ENCODE measurements around the gene HPX.
"Not testable (repeated sequence)": the region's sequence is repeated elsewhere in the genome, so short reads cannot be mapped to it uniquely, and the experiment has no call there.

The HPX gene

DNA sequence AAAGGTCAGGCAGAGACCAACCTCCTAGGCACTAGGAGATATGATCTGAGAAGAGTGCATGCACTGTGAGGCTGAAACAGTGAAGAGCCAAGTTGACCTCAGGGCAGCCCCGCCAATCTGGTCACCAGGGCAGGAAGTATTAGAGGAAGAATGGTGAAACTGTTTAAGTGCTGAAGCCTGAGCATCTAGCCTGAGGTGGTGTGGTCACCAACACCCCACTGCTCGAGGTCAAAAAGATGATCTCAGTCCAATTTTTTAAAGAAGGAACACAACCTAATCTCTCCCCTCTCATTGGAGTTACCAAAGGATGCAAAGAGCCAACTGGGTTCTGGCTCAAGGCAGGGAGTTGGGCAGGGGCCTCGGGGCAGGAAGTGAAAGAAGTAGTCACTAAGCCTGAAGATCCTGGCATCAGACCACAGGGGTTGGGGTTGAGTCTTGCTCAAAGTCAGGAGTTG is 25.9 kb downstream of the HPX start:
- no peak for FAIRE-seq

DNA sequence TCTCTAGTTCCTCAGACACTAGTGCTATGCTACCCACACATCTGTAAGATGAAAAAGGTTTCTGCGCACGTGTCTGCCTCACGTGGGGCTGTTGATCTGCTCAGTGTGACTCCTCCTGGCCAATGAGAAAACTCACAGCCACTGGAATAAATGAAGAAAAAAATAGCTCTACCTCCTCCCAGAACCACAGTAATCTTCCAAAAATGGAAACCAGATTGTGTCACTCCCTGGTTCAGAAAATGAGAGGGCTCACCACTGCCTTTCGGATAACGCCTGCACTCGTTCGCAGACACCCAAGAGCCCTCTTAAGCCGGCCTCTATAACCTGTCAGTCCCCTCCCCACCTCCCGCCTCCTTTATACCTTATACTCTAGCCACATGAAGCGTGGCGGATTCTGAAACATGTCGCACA is 27.0 kb downstream of the HPX start:
- FAIRE-seq = no peak

DNA sequence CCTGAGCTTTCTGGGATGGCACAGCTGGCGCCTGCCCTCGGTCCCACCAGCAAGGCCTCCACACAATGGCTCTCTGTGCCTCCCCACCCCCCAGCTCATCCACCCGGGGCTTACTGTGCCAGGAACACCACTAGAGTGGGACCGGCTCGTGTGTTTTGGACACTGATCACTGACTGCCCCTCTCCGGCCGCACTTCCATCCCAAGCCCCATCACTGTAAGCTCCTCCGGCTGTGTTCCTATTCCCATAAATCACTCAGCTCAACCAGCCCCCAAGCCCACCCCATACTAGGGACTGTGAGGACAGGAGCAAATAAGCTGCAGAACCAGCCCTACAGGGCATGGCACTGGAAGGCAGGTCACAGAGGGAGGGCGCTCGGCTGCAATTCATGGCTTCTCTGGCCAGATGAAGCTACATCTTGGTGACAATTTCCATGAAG is 29.2 kb downstream of the HPX start:
- no peak for FAIRE-seq

GRCh38 chr11:6410695-6411430 is 29.9 kb downstream of the HPX start:
- FAIRE-seq = no peak

DNA sequence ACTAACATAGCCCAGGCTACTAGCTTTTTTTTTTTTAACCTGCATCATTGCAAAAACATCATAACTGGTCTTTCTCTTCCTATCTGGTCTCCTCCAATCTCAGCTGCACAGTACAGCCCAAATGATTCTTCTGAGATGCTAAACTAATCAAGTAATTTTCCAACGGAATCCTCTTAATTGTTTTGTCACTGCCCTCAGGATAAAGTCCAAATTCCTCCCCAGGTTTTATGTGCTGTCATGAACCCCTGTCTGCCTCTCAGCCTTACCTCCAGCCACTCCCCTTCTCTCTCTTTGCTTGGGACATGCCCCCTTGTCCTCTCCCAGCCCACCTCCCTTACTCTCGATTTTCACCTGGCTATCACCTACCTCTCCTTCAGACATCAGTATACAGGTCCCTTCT is 34.4 kb downstream of the HPX start:
- FAIRE-seq = no peak

DNA sequence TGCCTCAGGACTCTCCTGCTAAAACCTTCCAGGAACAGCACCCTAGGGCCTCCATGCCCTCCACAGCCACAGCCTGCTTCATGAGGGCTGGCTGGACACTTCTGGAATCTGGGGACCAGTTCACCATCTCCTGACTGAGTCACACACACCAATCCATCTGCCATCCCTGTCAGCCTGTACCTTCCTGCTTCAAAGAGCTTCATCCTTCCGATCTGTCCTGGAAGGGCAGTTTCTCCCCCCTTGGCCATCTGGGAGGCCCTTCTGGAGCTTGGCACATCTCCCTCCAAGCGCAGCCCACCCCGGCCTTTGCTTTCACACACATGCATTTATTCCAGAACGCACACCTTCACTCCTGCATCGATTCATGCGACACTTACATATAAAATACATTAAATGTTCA is 34.9 kb downstream of the HPX start:
- FAIRE-seq = no peak

GRCh38 chr11:6405052-6405667 is 35.6 kb downstream of the HPX start:
- FAIRE-seq = no peak

DNA sequence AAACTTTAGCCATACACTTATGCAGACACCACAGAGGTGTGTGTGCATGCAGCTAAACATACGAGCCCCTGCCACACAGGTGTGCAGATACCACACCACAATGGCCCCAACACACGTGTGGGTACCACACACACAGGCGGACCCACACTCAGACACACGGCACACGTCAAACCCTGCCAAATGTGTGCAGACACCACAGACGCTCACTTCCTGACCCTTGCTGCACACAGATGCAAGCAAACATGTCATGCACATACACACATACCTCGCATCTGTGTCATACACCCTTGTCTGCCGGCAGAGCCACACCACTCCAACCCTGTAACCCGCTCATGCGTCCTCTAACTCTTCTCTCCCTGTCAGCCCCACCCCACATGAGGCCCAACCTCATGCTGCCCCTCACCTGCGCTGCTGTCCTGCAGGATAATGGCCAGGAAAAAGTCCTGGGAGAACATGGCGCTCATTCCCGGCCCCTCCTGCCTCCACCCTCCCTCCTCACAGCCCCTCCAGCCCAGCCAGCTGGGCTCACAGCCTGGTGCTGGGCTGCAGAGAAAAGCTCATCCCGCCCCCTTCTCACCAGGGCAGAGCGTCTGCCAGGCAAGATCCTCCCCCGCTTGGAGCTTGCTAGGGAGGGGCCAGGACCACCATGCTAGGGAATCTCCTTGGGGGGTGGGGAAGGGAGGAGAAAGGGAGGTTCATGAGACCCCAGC is 36.3 kb downstream of the HPX start:
- FAIRE-seq = no peak

- no peak for FAIRE-seq
Observed at GRCh38 chr11:6403539-6403938, 37.2 kb downstream of the HPX start.

- no peak for FAIRE-seq
Observed at GRCh38 chr11:6402561-6402981, 38.2 kb downstream of the HPX start.

GRCh38 chr11:6402061-6402470 is 38.7 kb downstream of the HPX start:
- FAIRE-seq = no peak

DNA sequence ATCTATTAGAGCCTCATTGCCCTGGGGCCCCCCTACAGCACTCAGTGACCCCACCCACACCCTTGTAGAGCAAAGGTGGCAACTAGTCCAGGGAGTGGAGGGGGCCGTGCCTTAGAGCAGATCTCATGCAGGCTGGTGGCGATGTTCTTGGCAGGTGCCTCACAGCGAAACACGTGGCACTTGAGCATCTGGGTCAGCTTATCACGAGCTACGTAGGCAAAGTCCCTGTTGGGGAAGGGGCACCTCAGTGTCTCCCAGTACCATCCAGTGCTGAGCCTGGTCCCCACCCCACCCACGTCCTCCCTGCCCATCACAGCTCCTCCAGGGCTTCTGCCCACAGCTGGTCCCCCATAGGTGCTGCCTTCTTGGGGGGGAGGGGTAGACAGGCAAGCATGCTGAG is 39.3 kb downstream of the HPX start:
- no peak for FAIRE-seq

- FAIRE-seq = no peak
Observed at GRCh38 chr11:6400431-6401345, 40.1 kb downstream of the HPX start.

DNA sequence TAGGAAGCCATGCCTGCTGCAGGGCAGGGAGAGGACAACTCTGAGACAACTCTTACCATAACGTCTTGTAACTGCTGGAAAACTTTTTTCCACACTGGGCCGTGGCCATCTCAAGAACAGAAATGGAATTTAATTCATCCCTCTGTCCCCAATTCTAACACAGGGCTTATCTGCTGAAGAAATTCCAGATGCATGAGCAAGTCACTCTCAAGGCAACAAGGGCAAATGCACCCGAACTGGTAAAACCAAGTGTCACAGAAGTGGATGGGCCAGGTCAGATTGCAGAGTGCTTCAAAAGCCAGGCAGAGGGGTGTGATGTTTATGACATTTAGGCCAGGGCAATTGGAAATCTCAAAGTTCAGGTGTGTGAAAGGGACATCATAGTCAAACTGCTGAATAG is 43.2 kb downstream of the HPX start:
- no peak for FAIRE-seq

DNA sequence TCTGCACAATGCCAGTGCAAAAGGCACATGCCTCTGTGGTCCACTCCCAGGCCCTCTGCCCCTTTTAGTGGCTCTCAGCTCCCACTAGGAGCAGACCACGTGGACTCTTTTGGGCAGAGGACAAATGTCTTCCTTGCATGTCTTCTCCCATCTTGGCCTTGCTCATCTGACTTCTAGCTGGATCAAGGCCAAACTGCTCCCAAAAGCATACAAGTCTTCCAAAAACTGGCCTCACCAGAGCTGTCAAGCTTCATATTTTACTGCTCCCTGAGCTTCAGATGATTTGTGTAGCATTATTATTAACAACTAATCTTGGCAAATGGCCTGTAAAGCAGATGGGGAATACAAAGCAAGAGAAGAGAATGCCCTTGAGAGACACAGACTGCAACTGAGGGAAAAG is 43.6 kb downstream of the HPX start:
- no peak for FAIRE-seq

DNA sequence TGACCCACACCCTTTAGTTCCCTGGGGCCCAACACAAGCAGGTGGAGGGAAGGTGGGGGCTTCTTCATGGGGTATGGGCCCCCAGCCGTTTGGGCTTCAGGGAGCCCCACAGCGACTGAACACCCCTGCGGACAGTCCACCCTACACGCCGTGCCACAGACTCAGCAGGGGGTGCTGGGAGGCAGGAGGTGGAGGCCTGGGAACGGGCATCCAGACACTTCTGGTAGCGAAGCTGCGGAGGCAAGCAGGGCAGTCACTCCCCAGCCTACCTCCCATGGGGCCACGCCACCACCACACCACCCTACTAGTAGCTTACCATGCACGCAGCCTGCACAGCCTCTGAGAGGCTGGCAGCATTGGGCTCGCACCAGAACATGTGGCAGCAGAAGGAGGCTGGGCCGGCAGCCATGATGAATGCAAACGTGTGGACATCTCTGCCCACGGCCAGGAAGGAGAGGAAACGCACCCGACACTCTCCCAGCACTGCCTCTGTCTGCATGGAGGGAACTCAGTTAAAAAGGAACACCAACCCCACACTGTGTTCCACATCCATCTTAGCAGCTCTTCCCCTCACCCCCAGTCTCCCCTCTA is 45.2 kb downstream of the HPX start:
- FAIRE-seq = no peak

GRCh38 chr11:6393989-6394670 is 46.7 kb downstream of the HPX start:
- FAIRE-seq = no peak

DNA sequence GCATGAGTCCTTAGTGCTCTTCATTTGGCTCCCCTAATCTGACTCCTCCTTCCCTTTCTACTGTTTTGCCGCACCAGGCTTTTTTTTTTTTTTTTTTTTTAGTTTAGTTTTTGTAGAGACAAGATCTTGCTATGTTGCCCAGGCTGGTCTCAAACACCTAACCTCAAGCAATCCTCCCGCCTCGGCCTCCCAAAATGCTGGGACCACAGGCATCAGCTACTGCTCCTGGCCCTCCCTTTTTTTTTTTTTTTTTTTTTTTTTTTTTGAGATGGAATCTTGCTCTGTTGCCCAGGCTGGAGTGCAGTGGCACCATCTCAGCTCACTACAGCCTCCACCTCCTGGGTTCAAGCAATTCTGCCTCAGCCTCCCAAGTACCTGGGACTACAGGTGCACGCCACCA is 48.5 kb downstream of the HPX start:
- not testable (repeated sequence) for FAIRE-seq

- FAIRE-seq = no peak
Observed at GRCh38 chr11:6391537-6392134, 49.2 kb downstream of the HPX start.

- no peak for FAIRE-seq
Observed at GRCh38 chr11:6390718-6391469, 49.9 kb downstream of the HPX start.
